ENCODE results near the gene PTPRR. TPM values are rescaled to one million over a fixed set of nuclear protein-coding genes. Genes with fewer than 3 reads are reported as not detected.

Gene PTPRR
- total RNA-seq, 1 donor from 2014 or later, result 1.4 TPM

DNA sequence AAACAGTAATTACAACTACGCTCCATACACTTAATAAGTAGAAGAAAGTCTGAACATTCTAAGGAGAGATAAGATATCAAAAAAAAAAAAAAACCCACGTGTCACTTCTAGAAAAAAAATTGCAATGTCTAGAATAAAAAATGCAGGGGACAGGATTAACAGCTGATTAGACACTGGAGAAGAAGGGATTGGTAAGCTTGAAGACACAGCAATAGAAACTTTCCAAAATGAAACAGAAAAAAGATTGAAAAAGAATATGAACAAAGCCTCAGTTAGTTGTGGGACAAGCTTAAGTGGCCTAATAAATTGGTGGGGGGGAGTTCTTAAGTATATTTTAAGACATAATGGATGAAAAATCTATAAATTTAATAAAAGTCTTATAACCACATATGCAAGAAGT is 105.5 kb downstream of the PTPRR start:
- H3K27me3 Mint-ChIP-seq (ENCODE audit: low read depth, unreplicated experiment), result no peaks in the 10 kb centered on the region

DNA sequence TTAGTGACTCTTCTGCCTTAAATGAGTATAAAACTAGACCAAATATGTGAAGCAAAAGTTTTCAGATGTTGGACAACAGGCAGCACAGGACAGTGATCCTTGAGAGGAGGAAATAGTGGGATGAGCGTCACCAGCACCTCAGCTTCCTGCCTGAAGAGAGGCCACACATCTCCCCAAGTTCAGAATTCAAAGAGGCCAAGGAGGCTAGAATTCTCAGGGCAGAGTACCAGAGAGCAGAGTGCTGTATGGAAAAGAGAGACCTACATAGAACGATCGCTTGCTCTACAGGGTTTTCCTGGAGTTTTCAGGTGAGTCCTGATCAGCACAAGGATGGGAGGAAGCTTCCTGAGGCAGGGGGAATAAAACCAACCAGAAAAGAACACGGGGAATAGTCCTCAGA is 107.0 kb downstream of the PTPRR start:
- Mint-ChIP-seq H3K36me3 (ENCODE audit: low read depth, unreplicated experiment) (no peaks in the 10 kb centered on the region), H3K4me3 (ENCODE audit: unreplicated experiment) (no peak overlapping the region), H3K27ac (ENCODE audit: unreplicated experiment) (no peak overlapping the region), H3K9me3 (ENCODE audit: unreplicated experiment) (peaks cover 4% of the 10 kb centered on the region), H3K27me3 (ENCODE audit: low read depth, unreplicated experiment) (no peaks in the 10 kb centered on the region), H3K4me1 (ENCODE audit: low read depth, unreplicated experiment) (no peaks in the 10 kb centered on the region)
- no peak for DNase-seq (ENCODE audit: low read depth)
- Histone ChIP-seq H3K4me2 (ENCODE audit: low read length) (no peak overlapping the region), H3K79me2 (ENCODE audit: insufficient read depth, low read length) (no peaks in the 10 kb centered on the region), H3K9me3 (ENCODE audit: insufficient read depth, low read depth, low read length) (no peaks in the 10 kb centered on the region), H4K20me1 (ENCODE audit: insufficient read depth, low read length) (no peaks in the 10 kb centered on the region), H3K4me1 (ENCODE audit: insufficient read depth, low read length) (no peaks in the 10 kb centered on the region), H3K27ac (ENCODE audit: low read depth, low read length) (no peak overlapping the region), H3K36me3 (ENCODE audit: insufficient read depth, low read length) (no peaks in the 10 kb centered on the region), H2AFZ (ENCODE audit: low read depth, low read length) (no peak overlapping the region), H3K9ac (ENCODE audit: low read length) (no peak overlapping the region), H3K27me3 (ENCODE audit: insufficient read depth, low read length) (no peaks in the 10 kb centered on the region), H3K4me3 (ENCODE audit: insufficient read depth, low read depth, low read length) (no peak overlapping the region)
- TF ChIP-seq, protein P1, sequence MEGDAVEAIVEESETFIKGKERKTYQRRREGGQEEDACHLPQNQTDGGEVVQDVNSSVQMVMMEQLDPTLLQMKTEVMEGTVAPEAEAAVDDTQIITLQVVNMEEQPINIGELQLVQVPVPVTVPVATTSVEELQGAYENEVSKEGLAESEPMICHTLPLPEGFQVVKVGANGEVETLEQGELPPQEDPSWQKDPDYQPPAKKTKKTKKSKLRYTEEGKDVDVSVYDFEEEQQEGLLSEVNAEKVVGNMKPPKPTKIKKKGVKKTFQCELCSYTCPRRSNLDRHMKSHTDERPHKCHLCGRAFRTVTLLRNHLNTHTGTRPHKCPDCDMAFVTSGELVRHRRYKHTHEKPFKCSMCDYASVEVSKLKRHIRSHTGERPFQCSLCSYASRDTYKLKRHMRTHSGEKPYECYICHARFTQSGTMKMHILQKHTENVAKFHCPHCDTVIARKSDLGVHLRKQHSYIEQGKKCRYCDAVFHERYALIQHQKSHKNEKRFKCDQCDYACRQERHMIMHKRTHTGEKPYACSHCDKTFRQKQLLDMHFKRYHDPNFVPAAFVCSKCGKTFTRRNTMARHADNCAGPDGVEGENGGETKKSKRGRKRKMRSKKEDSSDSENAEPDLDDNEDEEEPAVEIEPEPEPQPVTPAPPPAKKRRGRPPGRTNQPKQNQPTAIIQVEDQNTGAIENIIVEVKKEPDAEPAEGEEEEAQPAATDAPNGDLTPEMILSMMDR (IDR thresholded peaks at IDR 0.05; ENCODE audit: insufficient read depth, low read depth, low read length), result no peak
- no peak for TF ChIP-seq EZH2 (IDR thresholded peaks at IDR 0.05; ENCODE audit: insufficient read depth, low read length)
- FAIRE-seq, result no peak

More for the DNA sequence above, 105.5 kb downstream of the PTPRR start:
- TF ChIP-seq, protein P1 (IDR thresholded peaks at IDR 0.05; ENCODE audit: insufficient read depth, low read depth, low read length), result no peak
- no peak for TF ChIP-seq EZH2 (IDR thresholded peaks at IDR 0.05; ENCODE audit: insufficient read depth, low read length)
- FAIRE-seq (no peak), DNase-seq (ENCODE audit: low read depth) (no peak)
- no peaks in the 10 kb centered on the region for H3K36me3 Mint-ChIP-seq (ENCODE audit: low read depth, unreplicated experiment)
- H3K9me3 Mint-ChIP-seq (ENCODE audit: unreplicated experiment), result peaks cover 2% of the 10 kb centered on the region
- H3K4me1 Mint-ChIP-seq (ENCODE audit: low read depth, unreplicated experiment), result no peaks in the 10 kb centered on the region
- H3K4me3 Mint-ChIP-seq (ENCODE audit: unreplicated experiment), result no peak overlapping the region
- Histone ChIP-seq H3K79me2 (ENCODE audit: insufficient read depth, low read length) (no peaks in the 10 kb centered on the region), H3K27ac (ENCODE audit: low read depth, low read length) (no peak overlapping the region), H3K4me2 (ENCODE audit: low read length) (no peak overlapping the region), H2AFZ (ENCODE audit: low read depth, low read length) (no peak overlapping the region), H3K36me3 (ENCODE audit: insufficient read depth, low read length) (no peaks in the 10 kb centered on the region), H3K4me3 (ENCODE audit: insufficient read depth, low read depth, low read length) (no peak overlapping the region), H3K4me1 (ENCODE audit: insufficient read depth, low read length) (no peaks in the 10 kb centered on the region), H3K9me3 (ENCODE audit: insufficient read depth, low read depth, low read length) (no peaks in the 10 kb centered on the region), H3K9ac (ENCODE audit: low read length) (no peak overlapping the region), H4K20me1 (ENCODE audit: insufficient read depth, low read length) (no peaks in the 10 kb centered on the region), H3K27me3 (ENCODE audit: insufficient read depth, low read length) (no peaks in the 10 kb centered on the region)
- H3K27ac Mint-ChIP-seq (ENCODE audit: unreplicated experiment), result no peak overlapping the region

DNA sequence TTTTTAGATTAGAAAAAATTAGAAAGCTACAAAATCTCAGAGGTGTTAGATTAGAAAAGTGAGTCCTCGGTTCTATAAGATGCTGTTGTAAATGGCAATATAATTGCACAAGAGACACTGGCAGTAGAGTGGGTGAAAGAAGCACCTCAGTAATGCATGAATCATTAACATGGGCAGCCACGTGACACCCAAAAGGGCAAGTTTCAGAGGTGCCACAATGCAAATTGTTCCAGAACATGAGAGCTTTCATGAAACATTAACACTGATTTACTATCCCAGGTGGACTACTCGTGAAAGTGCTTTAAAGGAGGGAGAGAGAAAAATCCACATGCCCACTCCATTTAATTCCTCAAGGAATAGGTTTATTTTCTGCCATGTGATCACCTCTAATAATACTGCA is 108.4 kb downstream of the PTPRR start:
- DNase-seq (ENCODE audit: low read depth) (no peak), FAIRE-seq (no peak)
- Histone ChIP-seq H3K79me2 (ENCODE audit: insufficient read depth, low read length) (no peaks in the 10 kb centered on the region), H3K9ac (ENCODE audit: low read length) (no peak overlapping the region), H3K27ac (ENCODE audit: low read depth, low read length) (no peak overlapping the region), H2AFZ (ENCODE audit: low read depth, low read length) (no peak overlapping the region), H3K4me1 (ENCODE audit: insufficient read depth, low read length) (no peaks in the 10 kb centered on the region), H3K27me3 (ENCODE audit: insufficient read depth, low read length) (no peaks in the 10 kb centered on the region), H3K9me3 (ENCODE audit: insufficient read depth, low read depth, low read length) (no peaks in the 10 kb centered on the region), H3K4me3 (ENCODE audit: insufficient read depth, low read depth, low read length) (no peak overlapping the region), H3K36me3 (ENCODE audit: insufficient read depth, low read length) (no peaks in the 10 kb centered on the region), H4K20me1 (ENCODE audit: insufficient read depth, low read length) (no peaks in the 10 kb centered on the region), H3K4me2 (ENCODE audit: low read length) (no peak overlapping the region)
- Mint-ChIP-seq H3K4me1 (ENCODE audit: low read depth, unreplicated experiment) (no peaks in the 10 kb centered on the region), H3K9me3 (ENCODE audit: unreplicated experiment) (peaks cover 11% of the 10 kb centered on the region), H3K36me3 (ENCODE audit: low read depth, unreplicated experiment) (no peaks in the 10 kb centered on the region), H3K27ac (ENCODE audit: unreplicated experiment) (no peak overlapping the region), H3K27me3 (ENCODE audit: low read depth, unreplicated experiment) (no peaks in the 10 kb centered on the region), H3K4me3 (ENCODE audit: unreplicated experiment) (no peak overlapping the region)
- no peak for TF ChIP-seq EZH2 (IDR thresholded peaks at IDR 0.05; ENCODE audit: insufficient read depth, low read length)
- TF ChIP-seq, protein P1 (IDR thresholded peaks at IDR 0.05; ENCODE audit: insufficient read depth, low read depth, low read length), result no peak
